GM18909 (cell line): ENCODE results near the gene GREM1.

Experiments used
- ATAC-seq: cut with Tn5 transposase; IDR thresholded peaks from one replicate; pipeline ENCODE4 v1.9.1; 2021; ENCODE audit warnings: mild to moderate bottlenecking; ENCODE audit not compliant: unreplicated experiment, poor library complexity

The GREM1 gene

GRCh38 chr15:32717426-32718226 is at the start of gene GREM1:
TSS of gene GREM1 (plus strand) at chr15:32718004. CDS start at chr15:32730691, 12,687 bp downstream.
- no peak for ATAC-seq

- no peak for ATAC-seq
These were observed 48.9 kb upstream of the GREM1 start for GRCh38 chr15:32668942-32669341.

GRCh38 chr15:32669896-32670611 is 47.8 kb upstream of the GREM1 start:
- no peak for ATAC-seq

GRCh38 chr15:32670623-32671022 is 47.2 kb upstream of the GREM1 start:
- no peak for ATAC-seq

- no peak for ATAC-seq
These were observed 46.2 kb upstream of the GREM1 start for GRCh38 chr15:32671339-32672325.

GRCh38 chr15:32674681-32675080 is 43.1 kb upstream of the GREM1 start:
- no peak for ATAC-seq

GRCh38 chr15:32675466-32675865 is 42.3 kb upstream of the GREM1 start:
- ATAC-seq, result no peak

- no peak for ATAC-seq
These were observed 41.6 kb upstream of the GREM1 start for GRCh38 chr15:32676169-32676568.

- ATAC-seq, result no peak
These were observed 40.5 kb upstream of the GREM1 start for GRCh38 chr15:32677238-32677750.

GRCh38 chr15:32679298-32679690 is 38.5 kb upstream of the GREM1 start:
- ATAC-seq, result no peak

GRCh38 chr15:32682569-32682968 is 35.2 kb upstream of the GREM1 start:
- ATAC-seq, result no peak

GRCh38 chr15:32682977-32683630 is 34.7 kb upstream of the GREM1 start:
- ATAC-seq, result no peak

- no peak for ATAC-seq
These were observed 33.8 kb upstream of the GREM1 start for GRCh38 chr15:32683906-32684584.

- ATAC-seq, result no peak
These were observed 32.2 kb upstream of the GREM1 start for GRCh38 chr15:32685576-32685975.

- ATAC-seq, result no peak
These were observed 30.2 kb upstream of the GREM1 start for GRCh38 chr15:32687556-32687955.

- ATAC-seq, result no peak
These were observed 29.6 kb upstream of the GREM1 start for GRCh38 chr15:32688151-32688639.

- ATAC-seq, result no peak
These were observed 26.7 kb upstream of the GREM1 start for GRCh38 chr15:32690941-32691688.

GRCh38 chr15:32691689-32692038 is 26.1 kb upstream of the GREM1 start:
- ATAC-seq, result no peak
